GM21723 (cell line): ENCODE data around the gene ITGB8.

ENCODE experiments used
- ATAC-seq: cut with Tn5 transposase; IDR thresholded peaks from one replicate; pipeline ENCODE4 v1.9.1; 2021; ENCODE audit warnings: mild to moderate bottlenecking, moderate library complexity; ENCODE audit not compliant: unreplicated experiment

Gene ITGB8

GRCh38 chr7:20307119-20307518 lies 23.6 kb upstream of the ITGB8 start:
- peak; percentile 74 for ATAC-seq

GRCh38 chr7:20307901-20308300 lies 22.8 kb upstream of the ITGB8 start:
- ATAC-seq = no peak

- ATAC-seq = no peak
Observed at GRCh38 chr7:20310301-20310700, 20.4 kb upstream of the ITGB8 start.

GRCh38 chr7:20310963-20311742 lies 19.5 kb upstream of the ITGB8 start:
- ATAC-seq = peak; percentile 52

- no peak for ATAC-seq
Observed at GRCh38 chr7:20311743-20312042, 19.0 kb upstream of the ITGB8 start.

- ATAC-seq = no peak
Observed at GRCh38 chr7:20312562-20312961, 18.1 kb upstream of the ITGB8 start.

- no peak for ATAC-seq
Observed at GRCh38 chr7:20313626-20314025, 17.1 kb upstream of the ITGB8 start.

GRCh38 chr7:20314198-20314597 lies 16.5 kb upstream of the ITGB8 start:
- ATAC-seq = no peak

- no peak for ATAC-seq
Observed at GRCh38 chr7:20316706-20317105, 14.0 kb upstream of the ITGB8 start.

GRCh38 chr7:20317413-20317812 lies 13.3 kb upstream of the ITGB8 start:
- no peak for ATAC-seq

GRCh38 chr7:20318933-20319332 lies 11.8 kb upstream of the ITGB8 start:
- ATAC-seq = no peak

GRCh38 chr7:20320322-20320721 lies 10.4 kb upstream of the ITGB8 start:
- ATAC-seq = no peak

- no peak for ATAC-seq
Observed at GRCh38 chr7:20320786-20321185, 9.9 kb upstream of the ITGB8 start.

GRCh38 chr7:20323595-20323994 lies 7.1 kb upstream of the ITGB8 start:
- ATAC-seq = no peak

- no peak for ATAC-seq
Observed at GRCh38 chr7:20326342-20326741, 4.4 kb upstream of the ITGB8 start.

GRCh38 chr7:20327055-20327454 lies 3.6 kb upstream of the ITGB8 start:
- no peak for ATAC-seq

- no peak for ATAC-seq
Observed at GRCh38 chr7:20328027-20328426, 2.7 kb upstream of the ITGB8 start.

- ATAC-seq = no peak
Observed at GRCh38 chr7:20328692-20329091, 2.0 kb upstream of the ITGB8 start.

GRCh38 chr7:20329389-20330238 lies 1.1 kb upstream of the ITGB8 start:
- peak; percentile 38 for ATAC-seq

- peak; percentile 27 for ATAC-seq
Observed at GRCh38 chr7:20330928-20331909, 519 bp downstream of the ITGB8 start.
